H1 (cell line): ENCODE data around the gene RBM34. TPM values are rescaled to one million over a fixed set of nuclear protein-coding genes. Genes with fewer than 3 reads are reported as not detected.

ENCODE experiments used
- EP300 ChIP-seq, 2 experiments: IDR thresholded peaks; 1 replicate in 1 of 2; 2 replicates in 1 of 2; pipeline ENCODE4 v1.6.1; 2011 to 2012; ENCODE audit warnings: low read depth in 2 of 2, low read length in 2 of 2, mild to moderate bottlenecking in 2 of 2, borderline replicate concordance in 1 of 2, inconsistent platforms in 1 of 2, moderate library complexity in 1 of 2
- KDM5A ChIP-seq: fragments of 200-600 bp; IDR thresholded peaks from 2 replicates; pipeline ENCODE4 v1.7.1; 2012; ENCODE audit warnings: mild to moderate bottlenecking, low read length, inconsistent platforms, mixed read lengths
- POLR2AphosphoS5 ChIP-seq: IDR thresholded peaks from 2 replicates; pipeline ENCODE4 v1.6.1; 2011; ENCODE audit warnings: low read depth, low read length
- RXRA ChIP-seq: IDR thresholded peaks from 2 replicates; pipeline ENCODE4 v1.6.1; 2011; ENCODE audit warnings: low read depth, mild to moderate bottlenecking, low read length, moderate library complexity; ENCODE audit not compliant: insufficient read depth
- ZNF274 ChIP-seq: IDR thresholded peaks from 2 replicates; pipeline ENCODE4 v1.7.0; 2012; ENCODE audit warnings: low read length, borderline replicate concordance; ENCODE audit errors: extremely low read depth
- polyA plus RNA-seq, 7 experiments: library from polyadenylated mRNA; depleted of rRNA in 3 of 7; stranded (reverse) in 5 of 7; unstranded in 2 of 7; fragments of >200 nt in 5 of 7; fragments of 200-250 nt in 2 of 7; gene quantifications; 1 replicate in 5 of 7; 2 replicates in 1 of 7; 4 replicates in 1 of 7; pipeline versions ENCODE4 v1.2.1 to v1.2.3, GENCODE V29; 2011 to 2013; ENCODE audit warnings: missing spikeins in 2 of 7, mixed read lengths in 2 of 7
- total RNA-seq: library from RNA; stranded (reverse); fragmentation: NEBNext Ultra II Directional; extraction: Animal tissue kit (Norgen Biotek cat#: 25700); gene quantifications from 2 replicates; pipeline ENCODE4 v1.2.1, GENCODE V29; 2021

Gene RBM34
- total and polyA plus RNA-seq, 2 of the 8 experiments (the other 6 are each of a cell fraction or from before 2014, with no cell fraction given): 18.8 to 108 TPM

- TF ChIP-seq EP300 (IDR thresholded peaks at IDR 0.05; ENCODE audit: borderline replicate concordance in 1 of 2, low read depth in 2 of 2, low read length in 2 of 2) (no peak), ZNF274 (no peak), RXRA (no peak), POLR2AphosphoS5 (no peak), KDM5A (no peak)
- TF ChIP-seq, all 59 proteins: peak for 0
These were observed 13.8 kb downstream of the RBM34 start (continued) for GRCh38 chr1:235147269-235147668.
